Measurements from ENCODE around the gene LIN28A. TPM values are rescaled to one million over a fixed set of nuclear protein-coding genes. Genes with fewer than 3 reads are reported as not detected.

Gene LIN28A
- total and polyA plus RNA-seq, 2 donors (not counting 1 experiment from before 2014, with no cell fraction given), result not detected

DNA sequence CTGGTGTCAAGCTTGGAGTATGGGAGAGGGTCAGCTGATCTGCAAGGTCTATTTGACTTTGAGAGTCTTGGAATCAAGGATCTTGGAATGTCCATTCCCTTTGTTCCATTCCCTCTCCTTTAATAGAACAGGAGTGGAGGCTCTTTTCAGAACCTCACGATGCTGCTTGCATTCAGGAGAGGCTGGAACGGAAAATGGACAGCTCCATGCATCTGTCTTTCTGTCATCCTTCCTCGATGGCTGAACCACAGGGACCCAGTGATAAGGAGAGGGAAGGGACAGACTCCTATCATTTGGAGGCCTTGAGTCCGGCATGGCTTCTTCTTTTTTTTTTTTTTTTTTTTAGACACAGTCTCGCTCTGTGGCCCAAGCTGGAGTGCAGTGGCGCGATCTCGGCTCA, 14.9 kb upstream of the LIN28A start:
- H2AFZ ChIP-seq (ENCODE audit: insufficient read depth, low read depth, low read length, poor library complexity, severe bottlenecking), result no peak overlapping the region
- Mint-ChIP-seq H3K27me3 (peaks cover 8% of the 10 kb centered on the region), H3K9me3 (ENCODE audit: insufficient read depth) (no peaks in the 10 kb centered on the region), H3K4me3 (no peak overlapping the region), H3K4me1 (peaks cover 2% of the 10 kb centered on the region), H3K27ac (no peak overlapping the region)
- H3K4me2 ChIP-seq (replicated peaks; ENCODE audit: low read depth, low read length, poor library complexity, severe bottlenecking), result no peak overlapping the region
- H3K27me3 ChIP-seq (replicated peaks in 1 of 4; ENCODE audit: control extremely low read depth in 1 of 4, control insufficient read depth in 3 of 4, insufficient read depth in 4 of 4, low read length in 3 of 4), result peaks cover 0 to 2% (median 0%) of the 10 kb centered on the region in 4 experiments
- TF ChIP-seq EZH2 (IDR thresholded peaks at IDR 0.05; ENCODE audit: borderline replicate concordance, insufficient read depth, low read depth, low read length, poor library complexity, severe bottlenecking), result no peak
- TF ChIP-seq, protein P1, sequence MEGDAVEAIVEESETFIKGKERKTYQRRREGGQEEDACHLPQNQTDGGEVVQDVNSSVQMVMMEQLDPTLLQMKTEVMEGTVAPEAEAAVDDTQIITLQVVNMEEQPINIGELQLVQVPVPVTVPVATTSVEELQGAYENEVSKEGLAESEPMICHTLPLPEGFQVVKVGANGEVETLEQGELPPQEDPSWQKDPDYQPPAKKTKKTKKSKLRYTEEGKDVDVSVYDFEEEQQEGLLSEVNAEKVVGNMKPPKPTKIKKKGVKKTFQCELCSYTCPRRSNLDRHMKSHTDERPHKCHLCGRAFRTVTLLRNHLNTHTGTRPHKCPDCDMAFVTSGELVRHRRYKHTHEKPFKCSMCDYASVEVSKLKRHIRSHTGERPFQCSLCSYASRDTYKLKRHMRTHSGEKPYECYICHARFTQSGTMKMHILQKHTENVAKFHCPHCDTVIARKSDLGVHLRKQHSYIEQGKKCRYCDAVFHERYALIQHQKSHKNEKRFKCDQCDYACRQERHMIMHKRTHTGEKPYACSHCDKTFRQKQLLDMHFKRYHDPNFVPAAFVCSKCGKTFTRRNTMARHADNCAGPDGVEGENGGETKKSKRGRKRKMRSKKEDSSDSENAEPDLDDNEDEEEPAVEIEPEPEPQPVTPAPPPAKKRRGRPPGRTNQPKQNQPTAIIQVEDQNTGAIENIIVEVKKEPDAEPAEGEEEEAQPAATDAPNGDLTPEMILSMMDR (IDR thresholded peaks at IDR 0.05), result no peak
- ATAC-seq (ENCODE audit: low read depth), result no peak
- WGBS (ENCODE audit: insufficient coverage), result no CpG with 5 or more reads among the region's 8 CpGs
- H3K36me3 ChIP-seq (replicated peaks in 1 of 2; ENCODE audit: control extremely low read depth in 1 of 2, control insufficient read depth in 1 of 2, extremely low read depth in 1 of 2, insufficient read depth in 2 of 2, low read length in 1 of 2), result no peaks in the 10 kb centered on the region
- intact Hi-C loops (cut with micrococcal nuclease), result no loop called here
- H3K79me2 ChIP-seq (ENCODE audit: control insufficient read depth, insufficient read depth, low read length), result no peaks in the 10 kb centered on the region
- H3K9ac ChIP-seq (ENCODE audit: low read length), result no peak overlapping the region
- H3K9me3 ChIP-seq (ENCODE audit: control extremely low read depth in 1 of 3, control insufficient read depth in 2 of 3, insufficient read depth in 1 of 3, low read length in 2 of 3), result no peaks in the 10 kb centered on the region
- no peak overlapping the region for H3K27ac ChIP-seq (ENCODE audit: low read length in 2 of 2)
- no peaks in the 10 kb centered on the region for H3K4me1 ChIP-seq (ENCODE audit: control insufficient read depth in 2 of 2, insufficient read depth in 2 of 2, low read length in 2 of 2)
- H3K4me3 ChIP-seq (ENCODE audit: control extremely low read depth in 1 of 5, extremely low read depth in 1 of 5, insufficient read depth in 1 of 5, low read depth in 2 of 5, low read length in 4 of 5), result no peak overlapping the region
- POLR2A ChIA-PET, result no interaction called here
- CTCF ChIA-PET, result interaction anchor here (0.6 to 3.6 kb wide), 7 partner anchors 10 to 251 kb away, joined by 3 to 14 read pairs (median 3); partner anchors contain the start of genes C1orf232 and ZNF593
- H4K20me1 ChIP-seq (ENCODE audit: control insufficient read depth, insufficient read depth, low read length, poor library complexity, severe bottlenecking), result no peaks in the 10 kb centered on the region
- no peak for DNase-seq

DNA sequence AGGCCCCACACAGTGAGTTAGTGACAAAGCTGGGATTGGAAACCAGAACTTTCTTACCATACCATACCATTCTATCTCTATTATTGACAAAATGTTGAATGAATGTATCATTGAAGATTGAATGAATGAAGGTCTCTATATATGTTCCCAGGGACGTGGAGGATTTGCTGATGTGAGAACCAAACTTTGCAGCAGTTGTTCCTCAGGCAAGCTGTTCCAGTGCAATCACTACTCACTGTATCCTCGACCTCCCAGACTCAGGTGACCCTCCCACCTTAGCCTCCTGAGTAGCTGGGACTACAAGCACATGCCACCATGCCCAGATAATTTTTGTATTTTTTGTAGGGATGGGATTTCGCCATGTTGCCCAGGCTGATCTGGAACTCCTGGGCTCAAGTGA, 11.6 kb upstream of the LIN28A start:
- Histone ChIP-seq H3K27ac (ENCODE audit: low read length in 2 of 2) (no peak overlapping the region), H3K4me3 (ENCODE audit: control extremely low read depth in 1 of 5, extremely low read depth in 1 of 5, insufficient read depth in 1 of 5, low read depth in 2 of 5, low read length in 4 of 5) (no peak overlapping the region), H3K36me3 (replicated peaks in 1 of 2; ENCODE audit: control extremely low read depth in 1 of 2, control insufficient read depth in 1 of 2, extremely low read depth in 1 of 2, insufficient read depth in 2 of 2, low read length in 1 of 2) (no peaks in the 10 kb centered on the region), H3K4me1 (ENCODE audit: control insufficient read depth in 2 of 2, insufficient read depth in 2 of 2, low read length in 2 of 2) (no peaks in the 10 kb centered on the region), H4K20me1 (ENCODE audit: control insufficient read depth, insufficient read depth, low read length, poor library complexity, severe bottlenecking) (no peaks in the 10 kb centered on the region), H3K9ac (ENCODE audit: low read length) (no peak overlapping the region), H3K9me3 (ENCODE audit: control extremely low read depth in 1 of 3, control insufficient read depth in 2 of 3, insufficient read depth in 1 of 3, low read length in 2 of 3) (no peaks in the 10 kb centered on the region), H3K27me3 (replicated peaks in 1 of 4; ENCODE audit: control extremely low read depth in 1 of 4, control insufficient read depth in 3 of 4, insufficient read depth in 4 of 4, low read length in 3 of 4) (no peaks in the 10 kb centered on the region), H3K79me2 (ENCODE audit: control insufficient read depth, insufficient read depth, low read length) (no peaks in the 10 kb centered on the region), H3K4me2 (replicated peaks; ENCODE audit: low read depth, low read length, poor library complexity, severe bottlenecking) (no peak overlapping the region), H2AFZ (ENCODE audit: insufficient read depth, low read depth, low read length, poor library complexity, severe bottlenecking) (no peak overlapping the region)
- H3K4me1 Mint-ChIP-seq, result no peaks in the 10 kb centered on the region
- no peak overlapping the region for H3K4me3 Mint-ChIP-seq
- POLR2A ChIA-PET, result no interaction called here
- WGBS (ENCODE audit: insufficient coverage), result no CpG with 5 or more reads among the region's 3 CpGs
- no peak for DNase-seq
- no peaks in the 10 kb centered on the region for H3K9me3 Mint-ChIP-seq (ENCODE audit: insufficient read depth)
- intact Hi-C loops (cut with micrococcal nuclease), result no loop called here
- ATAC-seq (ENCODE audit: low read depth), result no peak
- no peak for TF ChIP-seq EZH2 (IDR thresholded peaks at IDR 0.05; ENCODE audit: borderline replicate concordance, insufficient read depth, low read depth, low read length, poor library complexity, severe bottlenecking)
- TF ChIP-seq, protein P1 (IDR thresholded peaks at IDR 0.05), result no peak
- H3K27ac Mint-ChIP-seq, result no peak overlapping the region
- peaks cover 20% of the 10 kb centered on the region for H3K27me3 Mint-ChIP-seq
- CTCF ChIA-PET, result interaction anchor here (2.3 kb wide), 1 partner anchor 18 kb away, joined by 13 read pairs; no protein-coding TSS in a partner anchor

All from B cell (primary cell).